ENCODE measurements around the gene CEP72.

CEP72 gene

GRCh38 chr5:644971-645370 lies 32.8 kb downstream of the CEP72 start:
- TF ChIP-seq CTCF (IDR thresholded peaks at IDR 0.05; ENCODE audit: low read depth, low read length, missing control alignments) = no peak
- H3K4me3 ChIP-seq (replicated peaks; ENCODE audit: low read depth, low read length) = no peak overlapping the region
- DNase-seq (ENCODE audit: extremely low read depth, low read depth) = no peak

- DNase-seq (ENCODE audit: extremely low read depth, low read depth) = no peak
- TF ChIP-seq CTCF (IDR thresholded peaks at IDR 0.05; ENCODE audit: low read depth, low read length, missing control alignments) = no peak
- H3K4me3 ChIP-seq (replicated peaks; ENCODE audit: low read depth, low read length) = no peak overlapping the region
Measured at GRCh38 chr5:645421-645820, 33.3 kb downstream of the CEP72 start.

GRCh38 chr5:646396-647201 lies 34.5 kb downstream of the CEP72 start:
- no peak for DNase-seq (ENCODE audit: extremely low read depth, low read depth)
- H3K4me3 ChIP-seq (replicated peaks; ENCODE audit: low read depth, low read length) = no peak overlapping the region
- no peak for TF ChIP-seq CTCF (IDR thresholded peaks at IDR 0.05; ENCODE audit: low read depth, low read length, missing control alignments)

GRCh38 chr5:647311-647710 lies 35.2 kb downstream of the CEP72 start:
- TF ChIP-seq CTCF (IDR thresholded peaks at IDR 0.05; ENCODE audit: low read depth, low read length, missing control alignments) = no peak
- H3K4me3 ChIP-seq (replicated peaks; ENCODE audit: low read depth, low read length) = no peak overlapping the region
- DNase-seq (ENCODE audit: extremely low read depth, low read depth) = no peak

- no peak for DNase-seq (ENCODE audit: extremely low read depth, low read depth)
- TF ChIP-seq CTCF (IDR thresholded peaks at IDR 0.05; ENCODE audit: low read depth, low read length, missing control alignments) = no peak
- no peak overlapping the region for H3K4me3 ChIP-seq (replicated peaks; ENCODE audit: low read depth, low read length)
Measured at GRCh38 chr5:647727-648126, 35.6 kb downstream of the CEP72 start.

- no peak for DNase-seq (ENCODE audit: extremely low read depth, low read depth)
- no peak overlapping the region for H3K4me3 ChIP-seq (replicated peaks; ENCODE audit: low read depth, low read length)
- TF ChIP-seq CTCF (IDR thresholded peaks at IDR 0.05; ENCODE audit: low read depth, low read length, missing control alignments) = no peak
Measured at GRCh38 chr5:651296-652022, 39.3 kb downstream of the CEP72 start.

All from HFF-Myc (cell line).